Breast epithelium (tissue), 3 donors: ENCODE results near the gene CCDC80.

Experiments used
- POLR2A ChIP-seq: fragments of 450-650 bp; IDR thresholded peaks from one replicate; pipeline ENCODE4 v1.6.1; 2016; ENCODE audit warnings: antibody characterized with exemption, mild to moderate bottlenecking, moderate library complexity
- POLR2AphosphoS5 ChIP-seq, 3 donors: sonication (generic); formaldehyde crosslinking; IDR thresholded peaks; one replicate each; pipeline ENCODE4 v1.6.1; 2017; ENCODE audit warnings: antibody characterized with exemption in 3 of 3
- TF ChIP-seq, protein P1 (sequence below), 3 donors: fragments of 450-650 bp; IDR thresholded peaks; one replicate each; pipeline ENCODE4 v1.5.1; 2016 to 2017; ENCODE audit warnings: antibody characterized with exemption in 3 of 3, mild to moderate bottlenecking in 3 of 3, moderate library complexity in 3 of 3

DNA sequence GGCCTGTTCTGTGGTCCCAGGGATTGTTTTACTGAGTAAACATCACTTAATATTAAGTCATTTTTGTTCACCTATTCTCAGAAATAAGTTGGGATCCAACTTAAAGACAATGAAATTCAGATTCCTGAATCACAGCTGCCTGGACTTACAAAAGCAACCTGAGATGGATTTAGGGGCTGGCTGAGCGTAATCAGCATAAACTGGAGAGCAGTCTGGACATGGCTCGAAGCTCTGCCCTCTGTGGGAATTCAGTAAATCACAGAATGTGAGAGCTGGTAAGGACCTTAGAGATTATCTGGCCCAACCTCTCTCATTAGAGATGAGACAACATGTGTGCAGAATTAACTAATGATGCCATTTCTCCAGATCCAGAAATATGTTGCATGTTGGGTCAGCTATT lies 23.7 kb downstream of the CCDC80 start:
- TF ChIP-seq, protein P1, sequence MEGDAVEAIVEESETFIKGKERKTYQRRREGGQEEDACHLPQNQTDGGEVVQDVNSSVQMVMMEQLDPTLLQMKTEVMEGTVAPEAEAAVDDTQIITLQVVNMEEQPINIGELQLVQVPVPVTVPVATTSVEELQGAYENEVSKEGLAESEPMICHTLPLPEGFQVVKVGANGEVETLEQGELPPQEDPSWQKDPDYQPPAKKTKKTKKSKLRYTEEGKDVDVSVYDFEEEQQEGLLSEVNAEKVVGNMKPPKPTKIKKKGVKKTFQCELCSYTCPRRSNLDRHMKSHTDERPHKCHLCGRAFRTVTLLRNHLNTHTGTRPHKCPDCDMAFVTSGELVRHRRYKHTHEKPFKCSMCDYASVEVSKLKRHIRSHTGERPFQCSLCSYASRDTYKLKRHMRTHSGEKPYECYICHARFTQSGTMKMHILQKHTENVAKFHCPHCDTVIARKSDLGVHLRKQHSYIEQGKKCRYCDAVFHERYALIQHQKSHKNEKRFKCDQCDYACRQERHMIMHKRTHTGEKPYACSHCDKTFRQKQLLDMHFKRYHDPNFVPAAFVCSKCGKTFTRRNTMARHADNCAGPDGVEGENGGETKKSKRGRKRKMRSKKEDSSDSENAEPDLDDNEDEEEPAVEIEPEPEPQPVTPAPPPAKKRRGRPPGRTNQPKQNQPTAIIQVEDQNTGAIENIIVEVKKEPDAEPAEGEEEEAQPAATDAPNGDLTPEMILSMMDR (IDR thresholded peaks at IDR 0.05), result no peak
- no peak for TF ChIP-seq POLR2A
- no peak for TF ChIP-seq POLR2AphosphoS5 (IDR thresholded peaks at IDR 0.05)
